Measurements from ENCODE around the gene RAB29.
"Not testable (repeated sequence)": the region's sequence is repeated elsewhere in the genome, so short reads cannot be mapped to it uniquely, and the experiment has no call there.

RAB29 gene, protein sequence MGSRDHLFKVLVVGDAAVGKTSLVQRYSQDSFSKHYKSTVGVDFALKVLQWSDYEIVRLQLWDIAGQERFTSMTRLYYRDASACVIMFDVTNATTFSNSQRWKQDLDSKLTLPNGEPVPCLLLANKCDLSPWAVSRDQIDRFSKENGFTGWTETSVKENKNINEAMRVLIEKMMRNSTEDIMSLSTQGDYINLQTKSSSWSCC

DNA sequence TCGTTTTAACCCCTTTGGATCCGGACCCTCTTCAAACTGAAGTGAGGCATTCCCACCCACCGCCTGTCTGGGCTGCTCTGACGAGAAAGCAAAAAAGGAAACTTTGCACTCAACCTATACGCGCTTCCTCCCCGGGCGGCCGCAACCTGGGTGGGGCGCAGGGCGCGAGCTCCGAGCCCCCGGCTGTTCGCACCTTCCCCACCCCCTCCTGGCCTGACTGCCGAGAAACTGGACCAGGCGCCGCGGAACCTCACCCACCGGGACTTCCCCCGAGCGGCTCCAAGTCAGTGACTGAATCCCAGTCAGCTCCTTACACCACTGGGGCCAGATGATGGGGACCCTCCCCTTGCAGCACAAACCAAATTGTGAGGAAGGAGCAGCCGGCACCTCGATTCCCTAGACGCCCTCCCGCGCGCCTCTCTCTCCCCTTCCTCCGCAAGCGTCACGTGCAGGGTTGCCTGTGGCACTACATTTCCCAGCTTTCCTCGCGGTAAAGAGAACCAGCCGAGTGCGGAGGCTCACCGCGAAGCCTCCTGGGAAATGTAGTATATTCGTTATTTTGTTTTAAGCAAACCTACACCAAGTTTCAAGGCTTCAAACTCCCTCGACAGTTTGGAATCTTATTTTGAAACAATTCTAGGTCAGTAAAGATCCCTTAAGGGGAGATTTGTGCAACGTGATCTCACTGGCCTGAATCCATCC, at the start of gene RAB29:
TSS of gene RAB29 (minus strand) at position 468 of the 702 bp plus-strand sequence. CDS start 526 bp downstream, outside the sequence.
- DNase-seq: peak in 57 of 58 donors; percentile 36 to 89 (median 75)

DNA sequence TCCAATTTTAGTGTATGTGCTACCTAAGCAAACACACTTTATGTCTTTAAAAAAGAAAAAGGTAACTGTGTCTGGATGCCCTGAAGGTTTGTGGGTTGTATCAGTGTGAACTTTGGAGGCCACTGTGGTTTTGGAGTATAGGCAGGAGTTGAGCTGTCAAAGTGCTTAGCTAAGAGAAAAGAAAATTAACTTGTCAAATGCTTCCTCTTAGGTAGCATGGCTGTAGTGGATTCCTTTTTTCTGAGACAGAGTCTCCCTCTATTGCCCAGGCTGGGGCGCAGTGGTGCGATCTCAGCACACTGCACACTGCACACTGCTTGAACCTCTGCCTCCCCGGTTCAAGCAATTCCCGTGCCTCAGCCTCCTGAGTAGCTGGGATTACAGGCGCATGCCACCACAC, 48.9 kb upstream of the RAB29 start:
- no peak for DNase-seq

DNA sequence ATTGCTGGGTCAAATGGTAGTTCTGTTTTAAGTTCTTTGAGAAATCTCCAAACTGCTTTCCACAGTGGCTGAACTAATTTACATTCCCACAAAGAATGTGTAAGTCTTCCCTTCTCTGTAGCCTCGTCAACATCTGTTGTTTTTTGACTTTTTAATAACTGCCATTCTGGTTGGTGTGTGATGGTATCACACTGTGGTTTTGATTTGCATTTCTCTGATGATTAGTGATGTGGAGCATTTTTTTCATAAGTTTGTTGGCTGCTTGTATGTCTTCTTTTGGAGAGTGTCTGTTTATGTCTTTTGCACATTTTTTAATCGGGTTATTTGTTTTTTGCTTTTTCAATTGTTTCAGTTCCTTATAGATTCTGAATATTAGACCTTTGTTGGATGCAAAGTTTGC, 48.0 kb upstream of the RAB29 start:
- DNase-seq: not testable (repeated sequence)

DNA sequence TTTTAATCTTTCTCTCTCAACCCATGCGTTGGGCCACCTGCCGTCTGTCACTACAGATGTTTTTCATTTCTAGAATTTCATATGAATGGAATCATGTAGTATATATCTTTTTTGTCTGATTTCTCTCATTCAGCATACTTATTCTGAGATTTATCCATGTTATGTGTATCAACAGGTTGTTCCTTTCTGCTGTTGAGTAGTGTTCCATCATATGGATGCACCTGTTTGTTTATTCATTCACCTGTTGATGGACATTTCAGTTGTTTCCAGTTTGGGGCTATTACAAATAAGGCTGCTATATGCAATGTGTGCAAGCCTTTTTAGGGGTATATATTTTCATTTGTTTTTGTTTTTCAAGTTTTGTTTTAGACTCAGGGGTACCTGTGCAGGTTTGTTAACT, 47.1 kb upstream of the RAB29 start:
- no peak for DNase-seq

DNA sequence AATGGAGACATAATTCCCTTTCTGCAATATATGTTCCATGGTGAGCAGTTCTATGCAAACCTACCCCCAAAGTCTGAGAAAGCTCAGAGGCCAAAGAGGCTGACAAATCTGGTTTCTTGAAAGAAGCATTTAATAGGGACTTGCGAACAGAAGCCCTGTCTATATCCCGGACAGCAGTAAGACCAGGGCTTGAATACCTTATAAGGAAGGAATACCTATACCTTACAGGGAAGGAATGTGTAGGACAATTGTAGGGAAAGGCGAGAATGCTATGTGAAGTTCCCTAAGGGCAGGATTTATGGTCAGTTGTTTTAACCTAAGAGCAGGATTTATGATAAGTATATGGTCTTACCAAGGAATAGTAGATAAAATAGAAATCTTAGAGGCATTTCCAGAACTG, 42.7 kb upstream of the RAB29 start:
- no peak for DNase-seq

DNA sequence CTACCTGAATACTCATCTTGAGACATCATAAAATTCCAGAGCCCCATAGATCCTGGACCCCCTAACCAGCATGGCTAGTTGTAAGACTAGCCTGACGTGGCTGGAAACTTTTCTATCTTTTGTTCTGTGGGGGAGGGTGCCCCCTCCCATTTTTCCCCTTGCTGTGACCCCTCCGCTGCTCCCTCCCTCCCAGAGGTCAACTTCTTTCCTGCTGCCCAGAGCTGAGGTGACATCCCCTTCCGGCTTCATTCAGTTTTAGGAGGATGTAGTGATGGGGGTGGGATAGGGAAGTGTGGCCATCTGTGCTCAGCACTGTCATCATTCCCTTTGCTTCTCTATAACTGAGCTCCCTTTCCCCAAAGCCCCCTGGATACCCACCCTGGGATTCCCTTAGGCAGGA, 42.1 kb upstream of the RAB29 start:
- no peak for DNase-seq

DNA sequence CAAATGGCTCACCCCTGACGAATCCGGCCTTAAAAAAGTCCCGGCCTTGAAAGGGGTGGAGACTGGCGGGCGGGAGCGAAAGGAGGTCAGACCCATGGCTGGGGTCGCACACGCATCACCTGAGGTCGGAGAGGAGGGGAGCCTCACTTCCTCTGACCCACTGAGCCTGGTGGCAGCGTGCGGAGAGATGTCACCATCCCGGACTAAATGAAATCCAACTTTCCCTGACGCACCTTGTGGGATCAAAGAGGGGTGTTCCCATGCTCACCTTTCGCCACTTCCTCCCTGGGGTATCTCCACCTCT, 38.4 kb upstream of the RAB29 start:
- DNase-seq: no peak

DNA sequence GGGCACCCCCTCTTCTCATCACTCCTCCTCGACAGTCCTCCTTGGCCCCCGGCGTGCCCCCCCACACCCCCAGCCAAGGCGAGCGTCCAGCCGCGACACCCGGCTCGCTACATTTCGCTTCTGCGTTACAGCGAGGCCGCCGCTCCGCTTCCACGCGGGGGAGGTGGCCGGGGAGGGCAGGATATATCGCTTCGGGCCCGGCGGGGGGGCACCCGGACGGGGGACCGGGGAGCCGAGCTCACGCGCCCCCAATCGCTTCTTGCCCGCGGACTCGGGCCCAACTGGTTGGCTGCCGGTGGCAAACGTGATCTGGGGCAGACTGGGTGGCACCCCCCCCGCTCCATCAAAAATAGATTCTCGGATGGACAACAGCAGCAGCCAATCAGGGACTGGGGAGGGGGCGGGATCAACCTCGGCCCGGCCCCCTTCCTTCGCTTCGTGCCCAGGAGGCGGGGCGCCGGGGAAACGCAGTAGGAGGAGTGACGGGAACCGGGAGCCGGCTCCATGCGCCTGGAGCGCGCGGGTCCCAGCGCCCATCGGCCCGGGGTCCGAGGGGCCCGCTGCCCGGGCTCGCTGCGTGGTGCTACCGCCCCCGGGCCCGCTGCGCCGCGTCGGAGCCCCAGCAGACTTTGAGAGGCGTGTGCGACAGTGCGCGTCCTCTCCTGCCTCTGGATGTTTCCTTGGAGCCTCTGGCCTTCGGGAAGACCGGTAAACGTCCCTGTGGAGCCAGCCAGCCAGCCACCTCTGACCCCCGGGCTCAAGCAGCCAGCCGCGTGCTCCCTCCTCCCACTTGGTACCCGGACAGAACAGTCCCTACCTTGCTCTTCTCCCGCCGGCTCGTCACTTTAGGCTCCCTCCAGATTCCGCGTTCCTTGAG, 37.8 kb upstream of the RAB29 start, which contains the start of gene SLC41A1:
TSS of gene SLC41A1 (minus strand) at position 321 of the 877 bp plus-strand sequence. CDS start 2,757 bp downstream, outside the sequence.
- DNase-seq: peak; percentile 62 to 98 (median 94)

DNA sequence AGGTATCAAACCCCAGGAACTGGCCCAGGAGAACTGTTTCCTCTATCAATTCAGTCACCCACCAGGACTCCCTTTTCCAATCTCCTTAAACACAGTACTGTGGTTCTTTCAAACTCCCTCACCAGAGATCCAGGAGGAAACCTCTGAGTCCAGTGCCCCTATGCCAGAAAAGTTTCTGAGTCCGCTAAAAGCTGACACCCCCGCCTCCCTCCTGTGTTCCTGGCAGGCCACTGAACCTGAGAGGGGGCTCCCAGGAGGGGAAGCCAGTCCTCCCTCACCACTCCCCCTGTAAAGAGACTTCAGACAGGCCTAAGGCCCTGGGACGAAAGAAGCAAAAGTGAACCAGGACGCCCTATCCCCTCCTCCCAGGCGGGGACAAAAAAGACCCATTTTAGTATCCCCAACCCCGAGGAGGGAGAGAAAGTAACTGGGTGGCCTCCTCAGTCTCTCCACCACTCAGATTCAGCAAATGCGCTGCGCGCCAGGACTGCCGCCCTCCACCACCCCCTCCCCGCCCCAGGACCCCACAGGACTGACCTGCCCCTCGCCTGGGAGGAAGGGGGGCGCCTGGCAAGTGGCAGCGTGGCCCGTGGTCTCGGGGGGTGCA, 37.1 kb upstream of the RAB29 start:
- DNase-seq: peak in 32 of 58 donors; percentile 11 to 79 (median 62)

DNA sequence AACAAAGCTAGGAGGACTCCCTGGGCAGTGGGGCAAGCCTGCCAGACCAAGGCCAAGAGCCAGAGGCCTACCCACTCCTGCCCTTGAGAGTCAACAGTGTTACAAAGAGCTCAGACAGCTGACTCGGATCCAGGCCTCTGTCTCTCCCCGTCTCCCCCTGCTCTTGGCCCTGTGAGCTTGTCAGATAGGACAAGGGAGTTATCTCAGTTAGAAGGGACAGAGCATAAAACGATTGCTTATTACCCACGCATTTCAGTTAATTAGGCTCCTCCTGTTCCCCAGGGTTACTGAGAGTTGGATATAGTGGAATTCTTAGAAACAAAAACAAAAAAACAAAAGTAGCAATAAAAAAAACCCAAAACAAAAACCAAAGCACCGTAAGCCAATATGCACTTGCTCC, 36.4 kb upstream of the RAB29 start:
- peak in 41 of 58 donors; percentile 8 to 79 (median 42) for DNase-seq

DNA sequence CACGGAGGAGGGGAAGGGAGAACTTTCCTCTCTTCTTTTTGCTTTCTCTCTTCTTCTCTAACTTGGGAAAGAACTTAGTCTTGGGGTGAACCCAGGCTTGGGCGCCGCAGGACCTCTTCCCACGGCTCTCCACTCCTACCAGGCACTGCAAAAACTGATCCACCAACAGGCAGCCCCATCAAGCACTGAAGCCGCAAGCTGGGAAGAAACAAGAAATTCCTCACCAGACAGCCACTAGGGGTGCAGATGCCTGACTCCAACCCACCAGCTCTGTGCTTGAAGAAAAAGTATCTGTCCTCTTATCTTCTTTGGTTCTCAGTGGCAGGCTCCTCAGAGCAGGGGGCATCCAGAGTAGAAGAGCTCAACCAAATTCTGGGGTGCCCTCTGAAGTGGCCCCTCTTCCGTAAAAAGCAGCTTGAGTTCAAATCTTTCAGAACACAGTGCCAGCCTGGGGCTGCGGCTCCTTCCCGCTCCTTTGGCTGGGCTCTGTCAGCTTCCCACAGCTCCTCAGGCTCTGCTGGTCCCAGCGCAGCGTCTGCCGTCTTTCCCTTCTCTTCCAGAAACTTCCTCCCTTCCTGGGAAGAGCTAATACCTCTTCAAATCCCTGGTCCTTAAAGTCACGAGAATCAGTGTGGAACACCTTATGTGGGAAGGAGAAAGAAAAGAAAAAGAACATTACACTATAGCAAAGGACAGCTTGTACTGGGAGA, 35.3 kb upstream of the RAB29 start:
- peak in 3 of 58 donors; percentile 23 to 25 (median 24) for DNase-seq

DNA sequence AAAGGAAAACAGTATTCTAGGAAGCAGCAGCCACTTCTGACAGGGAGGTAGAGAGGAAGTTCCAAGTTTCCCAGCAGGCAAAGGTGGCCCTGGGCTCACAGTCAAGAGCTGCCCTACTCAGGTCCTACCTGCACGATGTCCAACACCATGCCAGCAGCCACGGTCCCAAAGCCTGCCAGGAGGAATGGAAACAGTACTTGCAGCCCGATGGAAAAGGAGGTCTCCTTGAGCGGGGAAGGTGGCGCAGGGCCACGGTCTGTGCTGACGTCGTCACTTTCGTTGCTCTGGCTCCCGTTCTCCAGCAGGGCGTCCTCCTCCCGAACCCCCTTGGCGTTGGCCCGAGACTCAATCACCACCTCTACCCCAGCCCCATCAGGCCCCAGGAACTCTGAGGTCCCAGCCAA, 34.7 kb upstream of the RAB29 start:
- DNase-seq: peak in 2 of 58 donors; percentile 12 to 17

DNA sequence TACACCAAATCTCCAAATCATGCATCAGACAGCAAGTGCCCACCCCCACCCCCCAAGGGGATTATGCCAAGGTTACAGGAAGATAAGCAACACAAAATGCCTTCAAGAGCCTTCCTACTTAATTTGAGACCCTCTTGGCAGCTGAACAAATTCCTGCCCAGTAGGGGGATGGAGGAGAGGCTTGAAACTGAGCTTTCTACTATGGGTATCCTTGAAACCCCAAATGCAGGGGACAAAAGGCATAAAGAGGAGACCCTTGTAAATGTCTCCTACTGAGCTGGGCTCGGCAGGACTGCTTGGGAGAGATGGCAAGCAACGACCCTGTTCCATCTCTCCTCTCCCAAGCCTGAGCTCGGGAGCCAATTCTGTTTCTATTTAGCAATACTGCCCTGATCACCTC, 34.2 kb upstream of the RAB29 start:
- no peak for DNase-seq

DNA sequence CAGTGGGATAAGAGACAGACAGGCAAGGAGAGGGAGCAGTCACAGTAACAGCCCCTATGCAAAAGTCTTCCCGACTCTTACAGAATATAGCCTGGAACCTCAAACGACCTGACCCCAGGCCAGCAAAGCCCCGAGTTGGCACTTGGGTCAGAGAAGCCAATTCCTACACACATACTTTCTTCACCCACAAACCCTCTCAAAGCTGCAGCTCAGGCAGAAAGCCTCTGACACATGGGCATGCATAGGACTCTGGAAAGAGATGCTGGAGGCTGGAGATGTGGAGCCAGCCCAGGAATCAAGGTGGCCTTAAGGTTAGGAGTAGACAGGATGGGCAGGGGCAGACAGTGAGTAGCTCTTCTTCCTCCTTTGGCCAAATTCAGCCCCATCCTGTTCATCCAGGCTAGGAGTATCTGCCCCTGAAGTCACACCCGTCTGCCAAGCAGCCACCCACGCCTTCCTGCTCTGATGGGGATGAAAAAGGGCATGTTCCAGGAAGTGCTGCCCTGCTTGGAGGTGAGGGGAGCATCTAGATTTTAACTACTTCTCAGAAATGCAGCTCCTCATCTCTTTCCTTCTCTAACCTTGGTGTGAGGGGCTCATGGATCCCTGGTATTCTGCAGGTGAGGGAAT, 29.9 kb upstream of the RAB29 start:
- DNase-seq: no peak

DNA sequence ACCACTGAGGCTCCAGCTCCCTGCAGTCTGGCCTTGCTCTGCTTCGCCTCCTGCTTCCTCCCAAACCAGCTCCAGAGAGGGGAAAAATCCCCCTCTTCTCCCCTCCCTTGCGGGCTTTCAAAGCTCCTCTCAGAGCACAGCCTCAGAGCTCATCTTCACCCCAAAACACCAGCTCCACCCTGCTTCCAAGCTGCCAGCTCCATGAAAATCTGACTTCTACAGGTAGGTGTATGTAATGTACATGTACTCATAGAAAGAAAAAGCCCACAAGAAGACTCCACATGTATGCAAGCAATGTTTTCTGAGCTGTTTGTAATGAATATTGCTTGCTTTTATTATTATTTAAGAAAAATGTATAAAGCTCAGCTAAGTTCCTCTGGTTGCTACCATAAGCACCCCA, 29.3 kb upstream of the RAB29 start:
- DNase-seq: no peak

DNA sequence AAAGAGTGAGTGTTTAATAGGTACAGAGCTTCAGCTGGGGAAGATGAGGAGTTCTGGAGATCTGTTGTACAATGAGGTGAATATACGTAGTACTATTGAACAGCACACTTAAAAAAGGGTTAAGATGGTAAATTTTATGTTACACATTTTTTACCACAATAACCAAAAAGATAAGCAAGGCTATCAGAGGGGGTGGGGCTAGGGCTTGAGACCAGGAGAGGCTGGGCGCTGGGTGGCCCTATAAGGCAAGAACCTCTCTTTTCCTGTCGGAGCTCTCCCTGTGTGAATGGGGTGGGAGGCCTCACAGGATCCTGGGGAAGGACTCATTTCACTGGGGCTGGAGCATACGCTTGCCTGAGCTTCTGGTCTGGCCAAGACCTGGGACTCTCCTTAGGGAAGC, 28.7 kb upstream of the RAB29 start:
- no peak for DNase-seq

DNA sequence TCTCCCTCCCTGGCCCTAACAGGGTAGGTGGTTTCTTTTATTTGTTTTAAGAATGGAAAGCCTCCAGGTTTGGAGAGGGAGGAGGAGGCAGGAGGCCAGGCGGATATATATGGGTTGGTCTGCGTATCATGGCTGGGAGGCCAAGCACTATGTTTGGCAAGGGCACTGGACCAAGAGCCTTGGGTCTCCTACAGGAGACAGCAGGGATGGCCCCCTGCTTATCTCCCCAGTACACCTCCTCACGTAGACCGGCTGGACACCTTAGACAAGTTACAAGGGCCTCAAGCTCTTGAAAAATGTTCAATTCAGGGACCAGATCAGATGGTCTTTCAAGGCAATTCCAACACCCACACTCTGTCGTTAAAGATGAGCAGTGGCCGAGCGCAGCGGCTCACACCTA, 26.8 kb upstream of the RAB29 start:
- no peak for DNase-seq

DNA sequence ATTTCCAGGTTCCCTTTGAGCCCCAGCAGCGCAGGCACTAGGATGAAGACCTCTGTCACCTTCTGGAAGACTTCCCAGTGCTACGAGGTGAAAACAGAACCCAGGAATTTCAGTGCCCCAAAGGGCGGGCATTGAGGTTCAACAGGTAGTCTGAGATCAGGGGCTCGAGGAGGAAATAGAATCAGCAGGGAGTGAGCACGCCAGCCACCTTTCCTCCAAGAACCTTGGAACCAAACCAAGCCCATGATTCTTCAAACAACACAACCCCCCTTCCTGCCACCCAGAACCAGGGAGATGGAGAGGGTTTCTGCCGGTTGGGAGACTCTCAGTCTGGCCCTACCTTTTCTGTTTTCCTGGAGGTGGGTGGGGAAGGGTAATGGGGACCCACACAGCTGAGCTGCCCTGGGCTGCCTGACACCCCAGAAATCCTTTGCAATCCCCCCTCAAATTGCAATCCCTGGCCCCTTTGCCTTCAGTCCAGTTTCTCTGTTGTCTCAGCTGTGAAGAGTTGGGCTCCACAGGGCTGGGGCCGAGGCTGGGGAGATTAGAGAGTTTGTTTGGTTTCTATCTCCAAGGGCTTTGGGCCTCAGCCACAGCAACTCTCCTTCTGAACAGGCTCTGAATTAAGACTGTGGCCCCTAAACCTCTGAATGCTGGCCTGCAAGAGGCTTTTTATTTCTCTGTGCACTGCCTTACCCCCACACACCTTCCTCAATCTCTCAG, 25.9 kb upstream of the RAB29 start:
- DNase-seq: no peak

DNA sequence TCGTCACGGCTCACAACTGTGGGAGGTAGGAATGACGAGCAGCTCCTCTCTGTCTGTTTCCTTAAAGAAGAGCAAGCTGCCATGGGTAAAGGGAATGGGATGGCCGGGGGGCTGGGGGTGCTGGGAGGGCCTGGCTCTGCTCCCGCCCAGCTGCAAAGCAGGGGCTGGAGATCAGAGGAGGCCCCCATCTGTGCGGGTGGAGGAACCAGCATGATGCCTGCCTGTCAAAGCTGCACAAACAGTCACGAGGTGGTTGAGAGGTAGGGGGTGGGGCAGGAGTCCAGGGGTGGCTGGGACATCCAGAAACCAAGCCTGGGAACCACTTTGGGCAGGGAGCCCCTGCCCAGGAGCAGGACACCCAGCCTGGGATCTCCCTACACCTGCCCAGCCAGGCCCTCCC, 25.1 kb upstream of the RAB29 start:
- no peak for DNase-seq

DNA sequence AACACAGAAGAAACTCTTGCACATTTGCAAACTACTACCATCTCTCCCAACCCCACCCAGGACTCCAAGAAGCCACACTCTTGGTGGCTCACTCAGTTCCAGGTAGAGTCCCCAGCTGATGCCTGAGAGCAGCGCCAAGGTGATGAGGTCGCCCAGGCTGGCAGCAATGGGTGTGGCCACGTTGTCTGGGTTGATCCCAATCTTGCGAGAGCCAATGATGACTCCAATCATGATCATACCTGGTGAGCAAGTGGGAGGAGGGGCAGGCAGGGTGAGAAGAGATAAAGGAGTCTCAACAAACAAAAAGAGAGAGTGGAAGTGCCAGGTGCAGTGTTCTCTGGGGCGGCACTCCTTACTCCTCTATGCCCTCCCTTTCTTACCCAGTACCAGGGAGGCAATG, 23.3 kb upstream of the RAB29 start:
- DNase-seq: no peak

Measured in anterior cingulate cortex (tissue), 58 donors.